Sigmoid colon (tissue), 7 donors: ENCODE results near the gene FAM204A. TPM values are rescaled to one million over a fixed set of nuclear protein-coding genes. Genes with fewer than 3 reads are reported as not detected.

Experiments
- DNase-seq: peaks from one replicate; pipeline ENCODE4 v3.0.0-alpha.2; 2019
- H3K27ac ChIP-seq, 4 donors: fragments of 200-600 bp; sonication (generic); one replicate each; pipeline ENCODE4 v1.5.1; 2016 to 2019; ENCODE audit warnings: mild to moderate bottlenecking in 1 of 4
- H3K27me3 ChIP-seq, 3 donors: fragments of 200-600 bp; sonication (generic); one replicate each; pipeline ENCODE4 v1.5.1; 2019; ENCODE audit warnings: mild to moderate bottlenecking in 1 of 3
- H3K36me3 ChIP-seq, 4 donors: fragments of 200-600 bp; sonication (generic); one replicate each; pipeline ENCODE4 v1.5.1; 2016 to 2019
- H3K4me1 ChIP-seq, 4 donors: fragments of 200-600 bp; sonication (generic); one replicate each; pipeline ENCODE4 v1.5.1; 2017 to 2019
- H3K4me3 ChIP-seq, 4 donors: fragments of 200-600 bp; sonication (generic); one replicate each; pipeline ENCODE4 v1.5.1; 2017 to 2019; ENCODE audit warnings: mild to moderate bottlenecking in 2 of 4, moderate library complexity in 1 of 4
- H3K9me3 ChIP-seq, 4 donors: fragments of 200-600 bp in 3 of 4; sonication (generic) in 3 of 4; one replicate each; pipeline versions ENCODE4 v1.5.1 to v1.6.1; 2013 to 2019
- CTCF ChIP-seq, 4 experiments: fragments of 450-650 bp in 3 of 4; fragments of 200-600 bp in 1 of 4; IDR thresholded peaks; one replicate each; pipeline ENCODE4 v1.5.1; 2016 to 2019; ENCODE audit warnings: antibody characterized with exemption in 4 of 4, mild to moderate bottlenecking in 3 of 4, moderate library complexity in 2 of 4
- EP300 ChIP-seq, 4 donors: sonication (generic); formaldehyde crosslinking; IDR thresholded peaks; one replicate each; pipeline ENCODE4 v1.6.1; 2017; ENCODE audit warnings: antibody characterized with exemption in 4 of 4
- POLR2A ChIP-seq, 2 donors: fragments of 450-650 bp; IDR thresholded peaks; one replicate each; pipeline ENCODE4 v1.6.1; 2016; ENCODE audit warnings: antibody characterized with exemption in 2 of 2, mild to moderate bottlenecking in 2 of 2, moderate library complexity in 2 of 2
- POLR2AphosphoS5 ChIP-seq, 4 donors: sonication (generic); formaldehyde crosslinking; IDR thresholded peaks; one replicate each; pipeline ENCODE4 v1.6.1; 2017; ENCODE audit warnings: antibody characterized with exemption in 4 of 4
- WGBS, 2 donors: extraction: QIAGEN DNeasy Blood & Tissue Kit; methylation state at CpG; one replicate each; pipeline ENCODE4 v1.1.7; 2013; 5-methylcytosine and 5-hydroxymethylcytosine counted together
- intact Hi-C: fragments of 100-400 bp; cut with DNase I; formaldehyde crosslinking; loops from one replicate; pipeline ENCODE4 v1.15.1; 2023
- polyA plus RNA-seq, 3 donors: library from polyadenylated mRNA; stranded (reverse); fragments of 200-250 nt; gene quantifications; one replicate each; pipeline ENCODE4 v1.2.3, GENCODE V29; 2013
- total RNA-seq, 4 donors: library from RNA; depleted of rRNA; stranded (reverse); fragments of >200 nt; gene quantifications; one replicate each; pipeline ENCODE4 v1.1.0, GENCODE V29; 2016
- donor health status: healthy with polysubstance abuse.
- donor health status: Bipolar disorder and iron deficiency.
- donor health status: healthy.

FAM204A gene
- total and polyA plus RNA-seq, 7 donors: 40.6 to 83.1 (median 60.1) TPM

GRCh38 chr10:118343549-118343948 is 1.4 kb upstream of the FAM204A start:
- peaks cover 0 to 5% (median 0%) of the 10 kb centered on the region in 4 donors for H3K36me3 ChIP-seq
- intact Hi-C loops: loop anchor here (5.0 to 10.0 kb wide), 2 partner anchors 224 to 299 kb away; partner anchors contain the start of gene RAB11FIP2

GRCh38 chr10:118343115-118343514 is 991 bp upstream of the FAM204A start:
- Histone ChIP-seq H3K27ac (no peak overlapping the region), H3K27me3 (no peaks in the 10 kb centered on the region), H3K4me1 (peaks cover 0 to 24% (median 15%) of the 10 kb centered on the region in 4 donors), H3K9me3 (no peaks in the 10 kb centered on the region), H3K4me3 (no peak overlapping the region), H3K36me3 (peaks cover 0 to 7% (median 0%) of the 10 kb centered on the region in 4 donors)
- 96 to 98% methylated on average over 5 of the region's 5 CpGs for WGBS, 2 donors
- intact Hi-C loops: loop anchor here (5.0 to 10.0 kb wide), 2 partner anchors 224 to 298 kb away; partner anchors contain the start of gene RAB11FIP2
- TF ChIP-seq POLR2A (IDR thresholded peaks at IDR 0.05): no peak
- no peak for DNase-seq

More at GRCh38 chr10:118343549-118343948, 1.4 kb upstream of the FAM204A start:
- Histone ChIP-seq H3K4me1 (peaks cover 0 to 24% (median 15%) of the 10 kb centered on the region in 4 donors), H3K4me3 (no peak overlapping the region), H3K27me3 (no peaks in the 10 kb centered on the region), H3K9me3 (no peaks in the 10 kb centered on the region), H3K27ac (no peak overlapping the region)
- DNase-seq: no peak
- TF ChIP-seq EP300 (IDR thresholded peaks at IDR 0.05): no peak
- no peak for TF ChIP-seq POLR2AphosphoS5 (IDR thresholded peaks at IDR 0.05)
- TF ChIP-seq POLR2A (IDR thresholded peaks at IDR 0.05): no peak
- TF ChIP-seq CTCF (IDR thresholded peaks at IDR 0.05): no peak
- WGBS, 2 donors: 92 to 93% methylated on average over 3 of the region's 3 CpGs

- H3K36me3 ChIP-seq: peaks cover 0 to 7% (median 0%) of the 10 kb centered on the region in 4 donors
- WGBS, 2 donors: 46 to 54% methylated on average over 7 of the region's 7 CpGs
- H3K27ac ChIP-seq: peak overlapping the region; percentile 78 to 84 (median 80)
Observed at GRCh38 chr10:118342638-118343020, 505 bp upstream of the FAM204A start.

GRCh38 chr10:118340486-118340885 is 1.6 kb downstream of the FAM204A start:
- Histone ChIP-seq H3K27me3 (no peaks in the 10 kb centered on the region), H3K36me3 (peaks cover 0 to 15% (median 3%) of the 10 kb centered on the region in 4 donors), H3K4me3 (no peak overlapping the region), H3K4me1 (peaks cover 0 to 24% (median 15%) of the 10 kb centered on the region in 4 donors), H3K27ac (no peak overlapping the region), H3K9me3 (no peaks in the 10 kb centered on the region)
- intact Hi-C loops: loop anchor here (5.0 to 10.0 kb wide), 2 partner anchors 227 to 296 kb away; partner anchors contain the start of gene RAB11FIP2
- no peak for DNase-seq
- TF ChIP-seq CTCF (IDR thresholded peaks at IDR 0.05): no peak
- no peak for TF ChIP-seq POLR2A (IDR thresholded peaks at IDR 0.05)
- no peak for TF ChIP-seq POLR2AphosphoS5 (IDR thresholded peaks at IDR 0.05)
- TF ChIP-seq EP300 (IDR thresholded peaks at IDR 0.05): no peak
- 91 to 94% methylated on average over 2 of the region's 2 CpGs for WGBS, 2 donors

More at GRCh38 chr10:118342638-118343020, 505 bp upstream of the FAM204A start:
- Histone ChIP-seq H3K4me3 (peak overlapping the region; percentile 86 to 98 (median 92)), H3K27me3 (no peaks in the 10 kb centered on the region), H3K4me1 (peaks cover 0 to 24% (median 15%) of the 10 kb centered on the region in 4 donors), H3K9me3 (no peaks in the 10 kb centered on the region)
- TF ChIP-seq POLR2A (IDR thresholded peaks at IDR 0.05) (no peak), CTCF (IDR thresholded peaks at IDR 0.05) (no peak), POLR2AphosphoS5 (IDR thresholded peaks at IDR 0.05) (no peak), EP300 (IDR thresholded peaks at IDR 0.05) (no peak)
- no peak for DNase-seq
- intact Hi-C loops: loop anchor here (5.0 to 10.0 kb wide), 2 partner anchors 225 to 298 kb away; partner anchors contain the start of gene RAB11FIP2

- Histone ChIP-seq H3K27me3 (no peaks in the 10 kb centered on the region), H3K4me1 (peaks cover 0 to 24% (median 15%) of the 10 kb centered on the region in 4 donors), H3K36me3 (peaks cover 0 to 28% (median 13%) of the 10 kb centered on the region in 4 donors), H3K9me3 (no peaks in the 10 kb centered on the region), H3K27ac (no peak overlapping the region), H3K4me3 (no peak overlapping the region)
- TF ChIP-seq POLR2A (IDR thresholded peaks at IDR 0.05) (no peak), CTCF (IDR thresholded peaks at IDR 0.05) (no peak), POLR2AphosphoS5 (IDR thresholded peaks at IDR 0.05) (no peak), EP300 (IDR thresholded peaks at IDR 0.05) (no peak)
- intact Hi-C loops: no loop called here
- 85 to 87% methylated on average over 3 of the region's 3 CpGs for WGBS, 2 donors
- no peak for DNase-seq
Observed at GRCh38 chr10:118339111-118339510, 3.0 kb downstream of the FAM204A start.
